ENCODE data around the gene NOP9. TPM values are rescaled to one million over a fixed set of nuclear protein-coding genes. Genes with fewer than 3 reads are reported as not detected.

NOP9 gene
- 15.8 and 17.8 TPM in 2 replicates for total RNA-seq

GRCh38 chr14:24299255-24300191 is at the start of gene NOP9, which contains the start of gene DHRS1:
NOP9 (plus strand) TSS chr14:24299850; CDS start chr14:24299955, 105 bp downstream.
DHRS1 (minus strand) TSS chr14:24299780; CDS start chr14:24299106, 674 bp downstream.

DNA sequence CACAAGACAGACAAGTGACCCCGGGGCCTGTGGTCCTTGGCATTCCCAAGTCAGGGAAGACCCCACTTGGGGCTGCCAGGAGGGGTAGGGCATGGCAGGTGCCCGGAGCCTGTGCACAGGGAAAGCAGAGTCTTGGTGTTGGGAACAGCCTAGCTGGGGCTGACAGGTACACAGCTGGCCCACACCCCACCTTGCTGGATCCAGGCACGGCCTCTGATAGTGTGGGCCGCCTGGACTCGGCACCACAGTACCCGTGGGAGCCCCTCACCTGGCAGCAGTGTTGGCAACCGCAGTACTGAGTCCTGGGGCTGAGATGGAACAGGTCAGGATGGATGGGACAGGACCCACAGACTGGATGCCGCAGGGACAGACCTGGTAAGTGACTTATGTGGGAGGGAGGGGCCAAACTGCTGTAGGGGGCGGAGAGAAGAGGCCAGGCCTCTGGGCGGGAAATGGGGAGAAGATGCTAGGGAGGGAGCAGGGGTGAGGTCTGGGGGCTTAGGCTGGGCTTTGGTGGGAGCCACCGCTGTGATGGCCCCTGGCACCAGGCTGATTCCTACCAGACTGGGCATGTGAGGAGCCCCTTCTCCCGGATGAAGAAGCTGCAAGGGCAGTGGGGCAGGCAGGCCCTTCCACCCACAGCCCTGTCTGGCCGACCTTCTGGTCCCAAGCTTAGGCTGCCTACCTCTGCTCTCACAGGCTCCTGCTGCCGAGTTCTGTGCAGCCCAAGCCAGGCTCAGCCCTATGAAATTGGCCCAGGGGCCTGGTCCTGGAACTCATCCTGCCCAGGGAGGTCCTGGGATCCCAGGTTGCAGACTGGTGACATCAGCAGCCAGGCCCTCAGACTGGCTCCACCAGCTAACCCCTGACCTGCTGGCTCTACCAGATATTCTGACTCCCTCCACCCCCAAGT is 36.6 kb upstream of the NOP9 start, which contains the start of gene TGM1:
TSS of gene TGM1 (minus strand) at position 357 of the 913 bp plus-strand sequence. CDS start 825 bp downstream, outside the sequence.

GRCh38 chr14:24271134-24271833 is 28.4 kb upstream of the NOP9 start, which contains the start of gene RABGGTA:
RABGGTA (minus strand) TSS chr14:24271597; CDS start chr14:24271115, 482 bp downstream.

GRCh38 chr14:24307575-24308341 is 8.1 kb downstream of the NOP9 start, which contains the start of gene CIDEB:
CIDEB (minus strand) TSS chr14:24307977; CDS start chr14:24307858, 119 bp downstream.

DNA sequence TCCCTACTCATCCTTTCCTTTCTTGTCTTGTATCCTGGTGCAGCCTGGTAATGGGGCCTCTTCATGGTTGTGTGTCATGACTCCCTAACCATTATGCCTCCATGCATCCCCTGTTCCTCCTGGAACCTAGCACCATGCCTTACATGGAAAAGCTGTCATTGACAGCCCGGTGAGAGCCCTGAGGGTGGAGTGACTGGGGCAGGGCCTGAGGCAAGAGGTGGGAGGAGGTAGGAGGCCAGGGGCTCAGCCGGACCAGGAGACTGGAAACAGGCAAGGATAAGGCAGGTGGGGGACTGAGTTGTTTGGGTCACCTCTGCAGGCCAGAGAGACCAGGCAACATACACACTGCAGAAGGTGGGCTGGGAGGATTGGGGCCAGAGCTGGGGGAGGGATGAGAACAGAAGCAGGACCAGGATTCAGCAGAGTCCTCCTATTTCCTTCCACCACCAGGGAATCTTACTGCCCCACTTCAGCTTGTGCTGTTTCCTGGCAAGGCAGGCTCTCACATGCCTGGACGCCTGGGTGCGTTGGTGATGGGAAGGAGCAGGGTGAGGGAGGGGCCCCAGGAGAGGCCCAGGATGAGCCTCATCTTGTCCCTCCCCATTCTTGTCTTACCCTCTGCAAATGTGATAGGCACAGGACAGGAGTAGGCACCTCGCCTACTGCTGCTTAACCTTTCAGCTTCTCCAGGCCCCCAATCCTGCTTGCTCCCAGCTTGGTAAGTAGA is 10.1 kb downstream of the NOP9 start, which contains the start of gene LTB4R2:
TSS of gene LTB4R2 (plus strand) at position 603 of the 727 bp plus-strand sequence. CDS start 525 bp downstream, outside the sequence.

GRCh38 chr14:24310646-24311604 is 11.3 kb downstream of the NOP9 start, which contains the start of gene LTB4R:
LTB4R (plus strand) TSS chr14:24311502; CDS start chr14:24315652, 4,150 bp downstream.

GRCh38 chr14:24334431-24335291 is 35.0 kb downstream of the NOP9 start, which contains the start of gene ADCY4:
ADCY4 (minus strand) TSS chr14:24335071; CDS start chr14:24334652, 419 bp downstream.

GRCh38 chr14:24339284-24340151 is 39.9 kb downstream of the NOP9 start, which contains the start of gene RIPK3:
RIPK3 (minus strand) TSS chr14:24339991; CDS start chr14:24339826, 165 bp downstream.

Small RNA genes lying within 50 kb of the gene (small RNA-seq; reads per million reads assigned to genes)
- not detected for gene RF00026

Other genes with a start within 250 kb of the NOP9 start
- 0.22 and 0.52 TPM in 2 replicates for gene CARMIL3, start 247.8 kb upstream of the NOP9 start, total RNA-seq
- under 0.01 TPM in 1 of 2 replicates, not detected in the other for gene CPNE6, start 228.3 kb upstream of the NOP9 start, total RNA-seq
- gene PCK2, start 205.5 kb upstream of the NOP9 start, total RNA-seq, result 26.2 and 33.6 TPM in 2 replicates
- 53.7 and 56.6 TPM in 2 replicates for gene DCAF11, start 185.1 kb upstream of the NOP9 start, total RNA-seq
- gene NRL, start 184.9 kb upstream of the NOP9 start, total RNA-seq, result 0.76 and 1.4 TPM in 2 replicates
- gene FITM1, start 169.2 kb upstream of the NOP9 start, total RNA-seq, result 0.26 and 0.32 TPM in 2 replicates
- gene PSME1, start 163.7 kb upstream of the NOP9 start, total RNA-seq, result 104 and 119 TPM in 2 replicates
- 9.5 and 11.9 TPM in 2 replicates for gene EMC9, start 158.3 kb upstream of the NOP9 start, total RNA-seq
- 73.3 and 80.2 TPM in 2 replicates for gene PSME2, start 153.2 kb upstream of the NOP9 start, total RNA-seq
- gene RNF31, start 152.4 kb upstream of the NOP9 start, total RNA-seq, result 28.9 and 37.8 TPM in 2 replicates
- gene IRF9, start 138.6 kb upstream of the NOP9 start, total RNA-seq, result 76.1 and 78.0 TPM in 2 replicates
- gene REC8, start 127.8 kb upstream of the NOP9 start, total RNA-seq, result 1.3 and 1.8 TPM in 2 replicates
- 33.1 and 35.9 TPM in 2 replicates for gene IPO4, start 111.0 kb upstream of the NOP9 start, total RNA-seq
- gene TM9SF1, start 104.4 kb upstream of the NOP9 start, total RNA-seq, result 71.9 and 83.6 TPM in 2 replicates
- 0.13 and 0.43 TPM in 2 replicates for gene TSSK4, start 94.2 kb upstream of the NOP9 start, total RNA-seq
- 35.3 and 35.8 TPM in 2 replicates for gene CHMP4A, start 86.4 kb upstream of the NOP9 start, total RNA-seq
- 18.8 and 21.6 TPM in 2 replicates for gene MDP1, start 83.8 kb upstream of the NOP9 start, total RNA-seq
- gene NEDD8, start 67.5 kb upstream of the NOP9 start, total RNA-seq, result 104 and 115 TPM in 2 replicates
- 80.2 and 87.7 TPM in 2 replicates for gene GMPR2, start 66.9 kb upstream of the NOP9 start, total RNA-seq
- 44.1 and 50.3 TPM in 2 replicates for gene TINF2, start 57.2 kb upstream of the NOP9 start, total RNA-seq
- 1.1 and 1.6 TPM in 2 replicates for gene TGM1, start 36.7 kb upstream of the NOP9 start, total RNA-seq
- 14.9 and 17.9 TPM in 2 replicates for gene RABGGTA, start 28.3 kb upstream of the NOP9 start, total RNA-seq
- gene DHRS1, start 70 bp upstream of the NOP9 start, total RNA-seq, result 11.9 and 12.6 TPM in 2 replicates
- gene CIDEB, start 8.1 kb downstream of the NOP9 start, total RNA-seq, result 6.4 and 7.2 TPM in 2 replicates
- gene LTB4R2, start 10.3 kb downstream of the NOP9 start, total RNA-seq, result 3.5 and 5.5 TPM in 2 replicates
- gene LTB4R, start 11.7 kb downstream of the NOP9 start, total RNA-seq, result 1.9 and 2.4 TPM in 2 replicates
- gene ADCY4, start 35.2 kb downstream of the NOP9 start, total RNA-seq, result 99.4 and 106 TPM in 2 replicates
- gene RIPK3, start 40.1 kb downstream of the NOP9 start, total RNA-seq, result 180 and 256 TPM in 2 replicates
- gene NFATC4, start 68.3 kb downstream of the NOP9 start, total RNA-seq, result 202 and 302 TPM in 2 replicates
- gene NYNRIN, start 99.2 kb downstream of the NOP9 start, total RNA-seq, result 14.0 and 14.4 TPM in 2 replicates
- gene CBLN3, start 129.8 kb downstream of the NOP9 start, total RNA-seq, result 6.1 and 7.5 TPM in 2 replicates
- gene KHNYN, start 130.1 kb downstream of the NOP9 start, total RNA-seq, result 51.0 and 53.6 TPM in 2 replicates
- gene SDR39U1, start 142.9 kb downstream of the NOP9 start, total RNA-seq, result 13.4 and 15.2 TPM in 2 replicates
- gene CMA1, start 208.4 kb downstream of the NOP9 start, total RNA-seq, result not detected in 2 replicates